IMR-90 (cell line): ENCODE results near the gene ANLN. TPM values are rescaled to one million over a fixed set of nuclear protein-coding genes. Genes with fewer than 3 reads are reported as not detected.

Source experiments
- ATAC-seq: fragments of 200-7000 bp; cut with Tn5 transposase; 2 replicates; pipeline ENCODE4 v1.9.1; 2020; ENCODE audit warnings: low read depth, mild to moderate bottlenecking, moderate library complexity
- BruUV-seq: library from RNA; stranded (reverse); fragments of 400-500 nt; replicated peaks from 2 replicates; lab custom pipeline; 2021; lab: Mats Ljungman, UMichigan
- CTCF ChIA-PET: fragments of 300-600 bp; formaldehyde crosslinking; extraction: SDS; loops from one replicate; lab custom pipeline; 2021; ENCODE audit warnings: antibody characterized with exemption; lab: Yijun Ruan, JAX
- POLR2A ChIA-PET: fragments of 300-600 bp; sonication (Branson Sonifier 250); formaldehyde crosslinking; loops from one replicate; lab custom pipeline; 2022; ENCODE audit warnings: antibody characterized with exemption; ENCODE audit not compliant: unreplicated experiment; lab: Charles Lee
- DNase-seq: peaks from one replicate; pipeline ENCODE4 v3.0.0; 2013
- H2AFZ ChIP-seq: replicated peaks from 2 replicates; pipeline ENCODE3; 2013; ENCODE audit warnings: low read length, mild to moderate bottlenecking; ENCODE audit not compliant: poor library complexity
- H2AK5ac ChIP-seq: 2 replicates; pipeline ENCODE4 v1.6.1; 2013; ENCODE audit warnings: low read depth, low read length, inconsistent platforms
- H2AK9ac ChIP-seq: replicated peaks from 2 replicates; pipeline ENCODE3; 2013; ENCODE audit warnings: mild to moderate bottlenecking, low read depth, low read length, moderate library complexity; ENCODE audit not compliant: poor library complexity
- H2BK120ac ChIP-seq: 2 replicates; pipeline ENCODE4 v1.6.1; 2013; ENCODE audit warnings: low read depth, low read length, inconsistent platforms
- H2BK15ac ChIP-seq: 3 replicates; pipeline ENCODE4 v1.6.1; 2013; ENCODE audit warnings: low read depth, low read length, inconsistent platforms
- H2BK20ac ChIP-seq: 2 replicates; pipeline ENCODE4 v1.6.1; 2013; ENCODE audit warnings: low read depth, mild to moderate bottlenecking, inconsistent platforms, low read length, moderate library complexity
- H2BK5ac ChIP-seq: 2 replicates; pipeline ENCODE4 v1.6.1; 2013; ENCODE audit warnings: mild to moderate bottlenecking, low read depth, low read length, inconsistent platforms; ENCODE audit not compliant: poor library complexity, severe bottlenecking
- H3K14ac ChIP-seq: replicated peaks from 2 replicates; pipeline ENCODE4 v1.6.1; 2013; ENCODE audit warnings: low read depth, low read length, inconsistent platforms
- H3K18ac ChIP-seq: 2 replicates; pipeline ENCODE4 v1.6.1; 2013; ENCODE audit warnings: low read depth, low read length, control low read depth
- H3K23ac ChIP-seq: 2 replicates; pipeline ENCODE4 v1.6.1; 2013; ENCODE audit warnings: low read depth, low read length, inconsistent platforms
- H3K27ac ChIP-seq: 2 replicates; pipeline ENCODE4 v1.5.1; 2013; ENCODE audit warnings: mild to moderate bottlenecking, control low read depth, low read length; ENCODE audit not compliant: insufficient read depth
- H3K27me3 ChIP-seq: 2 replicates; pipeline ENCODE4 v1.6.1; 2013; ENCODE audit warnings: low read length; ENCODE audit not compliant: control insufficient read depth, insufficient read depth
- H3K36me3 ChIP-seq: 2 replicates; pipeline ENCODE4 v1.6.1; 2013; ENCODE audit warnings: low read length, mixed read lengths; ENCODE audit not compliant: control insufficient read depth, insufficient read depth
- H3K4ac ChIP-seq: 2 replicates; pipeline ENCODE4 v1.6.1; 2013; ENCODE audit warnings: low read depth, low read length, inconsistent platforms
- H3K4me1 ChIP-seq: 2 replicates; pipeline ENCODE4 v1.6.1; 2013; ENCODE audit warnings: low read length, mixed read lengths; ENCODE audit not compliant: control insufficient read depth, insufficient read depth
- H3K4me2 ChIP-seq: 2 replicates; pipeline ENCODE4 v1.6.1; 2013; ENCODE audit warnings: low read depth, mild to moderate bottlenecking, control low read depth, low read length, moderate library complexity
- H3K4me3 ChIP-seq: 2 replicates; pipeline ENCODE4 v1.5.1; 2013; ENCODE audit warnings: low read depth, mild to moderate bottlenecking, control low read depth, low read length, moderate library complexity; ENCODE audit not compliant: insufficient read depth
- H3K56ac ChIP-seq: 2 replicates; pipeline ENCODE4 v1.6.1; 2013; ENCODE audit warnings: low read length, inconsistent platforms; ENCODE audit not compliant: insufficient read depth; ENCODE audit errors: extremely low read depth
- H3K79me1 ChIP-seq, 2 experiments: 2 replicates each; pipeline ENCODE4 v1.6.1; 2013; ENCODE audit warnings: low read length in 2 of 2, inconsistent platforms in 1 of 2, low read depth in 1 of 2
- H3K9ac ChIP-seq: 2 replicates; pipeline ENCODE4 v1.6.1; 2013; ENCODE audit warnings: low read depth, low read length, control low read depth
- H3K9me1 ChIP-seq: 2 replicates; pipeline ENCODE4 v1.6.1; 2013; ENCODE audit warnings: low read length, inconsistent platforms; ENCODE audit not compliant: insufficient read depth
- H3K9me3 ChIP-seq: 2 replicates; pipeline ENCODE4 v1.6.1; 2013; ENCODE audit warnings: low read length; ENCODE audit not compliant: control insufficient read depth, insufficient read depth
- H4K20me1 ChIP-seq: 2 replicates; pipeline ENCODE4 v1.6.1; 2013; ENCODE audit warnings: low read length, inconsistent platforms; ENCODE audit not compliant: insufficient read depth
- H4K5ac ChIP-seq: 2 replicates; pipeline ENCODE4 v1.6.1; 2013; ENCODE audit warnings: mild to moderate bottlenecking, low read depth, low read length, control low read depth
- H4K8ac ChIP-seq, 2 experiments: 2 replicates each; pipeline ENCODE4 v1.6.1; 2013; ENCODE audit warnings: low read depth in 2 of 2, low read length in 2 of 2, control low read depth in 1 of 2, inconsistent platforms in 1 of 2
- H4K91ac ChIP-seq: 2 replicates; pipeline ENCODE4 v1.6.1; 2013; ENCODE audit warnings: low read depth, low read length, inconsistent platforms; ENCODE audit not compliant: insufficient read depth
- RFX5 ChIP-seq: IDR thresholded peaks from 2 replicates; pipeline ENCODE4 v1.8.0; 2012; ENCODE audit warnings: low read depth, mild to moderate bottlenecking, low read length, moderate library complexity
- whole genome bisulfite sequencing, 2 experiments: methylation state at CpG; one replicate each; pipeline versions ENCODE4 v1.1.5 to v1.1.7; 2013; ENCODE audit warnings: missing lambda C conversion rate in 2 of 2; ENCODE audit not compliant: insufficient read length in 1 of 2; ENCODE audit errors: extremely low coverage in 2 of 2; 5-methylcytosine and 5-hydroxymethylcytosine counted together
- dilution Hi-C: fragments of 300-500 bp; cut with HindIII; formaldehyde crosslinking; loops from one replicate; pipeline ENCODE4 v1.14.3; 2018; ENCODE audit warnings: low sequenced_read_pairs; ENCODE audit not compliant: unreplicated experiment
- in situ Hi-C: fragments of 300-500 bp; cut with MboI; formaldehyde crosslinking; loops from 3 replicates; pipeline ENCODE4 v1.14.3; 2019; ENCODE audit warnings: low sequenced_read_pairs, inconsistent platforms, mixed read lengths
- intact Hi-C: fragments of 100-400 bp; cut with micrococcal nuclease; formaldehyde crosslinking; loops from 2 replicates; pipeline ENCODE4 v1.10.0; 2022
- polyA plus RNA-seq, 3 experiments: library from polyadenylated mRNA; depleted of rRNA; stranded (reverse); fragments of >200 nt; gene quantifications; 2 replicates each; pipeline ENCODE4 v1.2.3, GENCODE V29; 2012; ENCODE audit warnings: low replicate concordance in 1 of 3
- total RNA-seq: library from RNA; depleted of rRNA; stranded (reverse); fragments of >200 nt; gene quantifications from 2 replicates; pipeline ENCODE4 v1.2.3, GENCODE V29; 2012

ANLN gene
- total and polyA plus RNA-seq, 2 of the 4 experiments (the other 2 are of a cell fraction) = 60.5 to 276 TPM

DNA sequence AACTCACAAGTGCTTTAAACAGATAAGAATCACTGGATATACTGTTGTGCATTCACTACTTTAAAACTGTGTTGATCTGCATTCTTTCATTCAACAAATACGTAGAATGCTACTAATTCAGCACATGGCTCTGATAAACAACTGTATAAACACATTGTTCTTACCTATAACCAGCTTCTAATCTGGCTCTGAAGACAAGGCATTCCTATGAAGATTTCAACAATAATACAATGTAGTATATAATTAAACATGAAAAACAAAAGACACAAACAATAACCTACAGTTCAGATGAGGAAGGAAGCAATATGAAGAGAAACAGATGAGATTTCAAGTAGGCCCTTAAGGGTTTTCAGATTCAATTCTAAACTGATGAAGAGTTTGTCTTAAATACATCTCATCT is 31.1 kb upstream of the ANLN start:
- no TSS peak for BruUV-seq
- TF ChIP-seq RFX5 = no peak

More for the DNA sequence above, 31.1 kb upstream of the ANLN start:
- Histone ChIP-seq H3K14ac (no peak overlapping the region), H3K27ac (no peak overlapping the region), H2BK15ac (no peak overlapping the region), H4K20me1 (no peaks in the 10 kb centered on the region), H3K4me2 (no peak overlapping the region), H3K79me1 (no peaks in the 10 kb centered on the region), H3K56ac (no peak overlapping the region), H3K18ac (no peak overlapping the region), H2AFZ (no peak overlapping the region), H3K9ac (no peak overlapping the region), H2BK120ac (no peak overlapping the region), H2BK20ac (no peak overlapping the region), H3K23ac (no peak overlapping the region), H3K27me3 (peaks cover 27% of the 10 kb centered on the region), H2AK9ac (no peak overlapping the region), H3K9me1 (no peaks in the 10 kb centered on the region; the same call in 1 of the 2 replicates), H3K4me3 (no peak overlapping the region), H3K36me3 (no peaks in the 10 kb centered on the region), H3K4ac (no peak overlapping the region), H4K8ac (no peak overlapping the region), H2AK5ac (no peak overlapping the region), H3K9me3 (no peaks in the 10 kb centered on the region), H3K4me1 (no peaks in the 10 kb centered on the region; the same call in 1 of the 2 replicates), H2BK5ac (no peak overlapping the region), H4K91ac (no peak overlapping the region), H4K5ac (no peak overlapping the region)
- ATAC-seq (no peak), DNase-seq (no peak)
- no CpG with 5 or more reads among the region's 1 CpG for WGBS, 2 experiments
- in situ Hi-C loops (no loop called here), intact Hi-C loops (no loop called here), dilution Hi-C loops (no loop called here)
- ChIA-PET CTCF (interaction anchor here (1.0 kb wide), 1 partner anchor 9 kb away, joined by 7 read pairs; a partner anchor contains a TSS), POLR2A (interaction anchor here (0.6 kb wide), 1 partner anchor 558 kb away, joined by 6 read pairs; the partner anchor contains the start of gene SEPTIN7)
